IPS-20b (cell line): ENCODE results near the gene NR3C2.

ENCODE experiments used
- H3K27ac ChIP-seq: one replicate; pipeline ENCODE4 v1.5.1; 2013; ENCODE audit warnings: low read length
- H3K27me3 ChIP-seq: 2 replicates; pipeline ENCODE4 v1.6.1; 2013; ENCODE audit warnings: mild to moderate bottlenecking, low read length, inconsistent platforms; ENCODE audit not compliant: insufficient read depth
- H3K36me3 ChIP-seq: 2 replicates; pipeline ENCODE4 v1.6.1; 2013; ENCODE audit warnings: low read depth, mild to moderate bottlenecking, inconsistent platforms, low read length, moderate library complexity; ENCODE audit not compliant: insufficient read depth
- H3K4me1 ChIP-seq: 2 replicates; pipeline ENCODE4 v1.6.1; 2013; ENCODE audit warnings: mild to moderate bottlenecking, control low read depth, inconsistent platforms, low read length, moderate library complexity; ENCODE audit not compliant: insufficient read depth
- H3K4me3 ChIP-seq: 2 replicates; pipeline ENCODE4 v1.5.1; 2013; ENCODE audit warnings: mild to moderate bottlenecking, low read length, inconsistent platforms
- H3K9ac ChIP-seq: 2 replicates; pipeline ENCODE4 v1.6.1; 2013; ENCODE audit warnings: low read depth, mild to moderate bottlenecking, inconsistent platforms, low read length, moderate library complexity
- H3K9me3 ChIP-seq: 2 replicates; pipeline ENCODE4 v1.6.1; 2013; ENCODE audit warnings: mild to moderate bottlenecking, low read depth, low read length, inconsistent platforms; ENCODE audit not compliant: insufficient read depth

NR3C2 gene

GRCh38 chr4:148062301-148062950 lies 379.8 kb downstream of the NR3C2 start:
- H3K4me3 ChIP-seq: no peak overlapping the region
- no peaks in the 10 kb centered on the region for H3K9me3 ChIP-seq
- H3K4me1 ChIP-seq: peaks cover 15% of the 10 kb centered on the region; the same call in 1 of the 2 replicates
- H3K27ac ChIP-seq: no peak overlapping the region
- H3K9ac ChIP-seq: no peak overlapping the region
- H3K27me3 ChIP-seq: no peaks in the 10 kb centered on the region
- no peaks in the 10 kb centered on the region for H3K36me3 ChIP-seq

GRCh38 chr4:148061795-148062194 lies 380.4 kb downstream of the NR3C2 start:
- H3K9me3 ChIP-seq: no peaks in the 10 kb centered on the region
- H3K9ac ChIP-seq: no peak overlapping the region
- H3K4me1 ChIP-seq: peaks cover 15% of the 10 kb centered on the region; the same call in 1 of the 2 replicates
- H3K4me3 ChIP-seq: no peak overlapping the region
- no peak overlapping the region for H3K27ac ChIP-seq
- no peaks in the 10 kb centered on the region for H3K27me3 ChIP-seq
- no peaks in the 10 kb centered on the region for H3K36me3 ChIP-seq

- Histone ChIP-seq H3K9me3 (no peaks in the 10 kb centered on the region), H3K9ac (no peak overlapping the region), H3K4me3 (no peak overlapping the region), H3K4me1 (peaks cover 15% of the 10 kb centered on the region; the same call in 1 of the 2 replicates), H3K27ac (no peak overlapping the region), H3K36me3 (no peaks in the 10 kb centered on the region), H3K27me3 (no peaks in the 10 kb centered on the region)
These were observed 381.1 kb downstream of the NR3C2 start for GRCh38 chr4:148061141-148061481.

- no peak overlapping the region for H3K4me3 ChIP-seq
- peaks cover 15% of the 10 kb centered on the region; the same call in 1 of the 2 replicates for H3K4me1 ChIP-seq
- H3K9ac ChIP-seq: no peak overlapping the region
- H3K27ac ChIP-seq: no peak overlapping the region
- H3K36me3 ChIP-seq: no peaks in the 10 kb centered on the region
- no peaks in the 10 kb centered on the region for H3K27me3 ChIP-seq
- no peaks in the 10 kb centered on the region for H3K9me3 ChIP-seq
These were observed 381.7 kb downstream of the NR3C2 start for GRCh38 chr4:148060264-148061140.

DNA sequence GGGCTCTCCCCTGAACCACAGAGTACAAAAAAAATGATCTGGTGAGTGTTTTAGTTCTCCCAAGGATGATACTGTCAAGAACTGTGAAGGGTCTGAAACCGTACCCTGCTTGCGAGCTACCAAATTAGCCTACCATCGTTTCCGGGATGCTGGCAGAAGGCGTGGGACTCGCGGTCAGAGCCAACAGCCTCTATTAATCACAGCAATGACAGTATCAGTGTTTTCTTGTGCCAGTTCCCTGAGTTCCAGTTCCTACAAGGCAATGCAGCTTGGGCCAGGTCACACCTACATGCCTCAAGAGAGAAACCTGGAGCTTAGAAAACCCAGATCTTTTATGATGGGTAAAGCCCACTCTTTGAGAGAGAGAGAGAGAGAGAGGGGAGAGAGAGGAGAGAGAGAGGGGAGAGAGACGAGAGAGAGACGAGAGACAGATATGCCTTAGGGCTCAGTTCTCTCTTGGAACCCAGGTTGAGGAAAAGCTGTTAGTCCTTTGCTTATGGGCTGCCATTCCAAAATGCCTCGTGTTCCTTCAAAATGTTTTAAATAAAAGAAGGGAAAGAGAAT lies 382.5 kb downstream of the NR3C2 start:
- peaks cover 15% of the 10 kb centered on the region; the same call in 1 of the 2 replicates for H3K4me1 ChIP-seq
- H3K9ac ChIP-seq: no peak overlapping the region
- H3K27ac ChIP-seq: no peak overlapping the region
- H3K36me3 ChIP-seq: no peaks in the 10 kb centered on the region
- H3K4me3 ChIP-seq: no peak overlapping the region
- H3K27me3 ChIP-seq: no peaks in the 10 kb centered on the region
- no peaks in the 10 kb centered on the region for H3K9me3 ChIP-seq

DNA sequence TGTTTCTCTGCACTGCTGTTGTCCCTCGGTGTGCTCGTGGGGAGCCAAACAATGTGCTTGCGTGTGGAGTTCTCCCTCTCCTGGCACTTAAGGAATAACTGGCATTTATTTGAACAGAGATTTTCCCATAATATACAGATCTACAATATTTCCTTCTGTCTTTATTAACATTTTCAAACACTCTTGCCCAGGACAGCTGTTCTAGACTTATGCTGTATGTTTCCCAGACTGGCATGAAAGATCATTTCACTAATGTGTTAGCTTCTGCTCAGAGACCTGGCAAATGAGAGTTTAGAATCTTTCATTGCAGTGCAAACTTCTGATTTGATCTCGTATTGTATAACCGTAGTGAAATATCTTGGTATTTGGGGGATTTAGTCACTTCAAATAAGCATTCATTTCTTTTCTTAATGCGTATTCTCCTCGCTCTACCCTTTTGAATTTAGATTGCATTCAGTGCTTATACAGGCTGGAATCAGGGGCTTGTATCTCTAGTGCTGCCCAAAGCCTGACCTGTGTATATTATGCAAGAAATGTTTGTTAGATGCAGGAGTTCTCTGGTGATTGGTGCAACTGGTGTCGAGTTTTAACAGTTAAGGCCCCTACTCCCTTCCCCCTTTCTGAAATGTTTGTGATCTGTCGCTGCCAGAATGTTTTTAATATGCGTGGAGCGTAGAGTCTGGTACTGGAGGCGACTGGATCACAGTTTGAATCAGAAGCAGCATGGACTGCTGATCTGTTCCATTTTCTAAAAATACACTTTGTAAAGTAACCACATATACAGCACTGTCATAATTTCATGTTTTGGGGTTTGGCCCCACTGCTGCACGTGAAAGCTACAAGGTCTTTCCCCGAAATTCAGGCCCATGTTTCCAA lies 384.0 kb downstream of the NR3C2 start:
- H3K9ac ChIP-seq: no peak overlapping the region
- no peak overlapping the region for H3K27ac ChIP-seq
- no peaks in the 10 kb centered on the region for H3K27me3 ChIP-seq
- H3K9me3 ChIP-seq: no peaks in the 10 kb centered on the region
- H3K36me3 ChIP-seq: no peaks in the 10 kb centered on the region
- no peak overlapping the region for H3K4me3 ChIP-seq
- peaks cover 15% of the 10 kb centered on the region; the same call in 1 of the 2 replicates for H3K4me1 ChIP-seq

DNA sequence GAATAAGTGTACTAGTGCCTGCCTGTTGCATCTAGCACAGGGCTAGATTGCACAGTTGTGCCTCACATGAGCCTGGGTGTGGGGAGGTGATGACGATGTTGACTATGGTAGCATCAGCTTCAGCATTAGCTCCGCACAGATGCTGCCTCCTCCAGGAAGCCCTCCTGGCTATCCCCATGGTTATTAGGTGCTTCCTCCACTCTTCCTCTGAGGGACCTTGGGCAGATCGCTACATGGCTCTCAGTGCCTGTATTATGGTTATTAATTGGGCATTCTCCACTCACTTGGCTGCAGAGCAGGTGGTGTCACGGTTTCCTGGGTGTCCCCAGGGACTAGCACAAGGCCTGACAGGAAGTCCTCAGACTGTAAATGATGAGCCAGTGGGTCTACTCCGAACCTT lies 384.7 kb downstream of the NR3C2 start:
- H3K9me3 ChIP-seq: no peaks in the 10 kb centered on the region
- H3K27ac ChIP-seq: no peak overlapping the region
- no peak overlapping the region for H3K4me3 ChIP-seq
- H3K36me3 ChIP-seq: no peaks in the 10 kb centered on the region
- no peak overlapping the region for H3K9ac ChIP-seq
- no peaks in the 10 kb centered on the region for H3K27me3 ChIP-seq
- peaks cover 15% of the 10 kb centered on the region; the same call in 1 of the 2 replicates for H3K4me1 ChIP-seq

DNA sequence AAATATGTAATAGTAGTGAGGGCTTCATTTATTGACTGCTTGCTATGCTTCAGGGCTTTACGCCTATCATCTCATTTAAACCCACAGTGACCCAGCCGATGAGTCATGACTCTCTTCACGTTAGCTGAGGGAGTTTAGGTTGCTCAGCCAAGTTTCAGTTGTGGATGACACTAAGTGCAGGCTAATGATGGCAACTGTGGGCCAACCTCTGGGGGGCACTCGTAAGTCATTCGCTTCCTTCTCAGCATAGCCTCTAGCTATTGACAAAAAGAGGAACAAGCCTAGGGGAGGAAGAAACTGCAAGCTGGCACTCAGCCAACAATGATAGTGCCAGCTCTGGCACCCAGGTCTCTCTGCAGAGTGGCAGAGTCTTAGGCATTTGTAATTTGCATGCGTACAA lies 385.3 kb downstream of the NR3C2 start:
- no peaks in the 10 kb centered on the region for H3K9me3 ChIP-seq
- no peaks in the 10 kb centered on the region for H3K36me3 ChIP-seq
- no peak overlapping the region for H3K4me3 ChIP-seq
- no peak overlapping the region for H3K27ac ChIP-seq
- H3K4me1 ChIP-seq: peaks cover 15% of the 10 kb centered on the region; the same call in 1 of the 2 replicates
- no peak overlapping the region for H3K9ac ChIP-seq
- H3K27me3 ChIP-seq: no peaks in the 10 kb centered on the region

DNA sequence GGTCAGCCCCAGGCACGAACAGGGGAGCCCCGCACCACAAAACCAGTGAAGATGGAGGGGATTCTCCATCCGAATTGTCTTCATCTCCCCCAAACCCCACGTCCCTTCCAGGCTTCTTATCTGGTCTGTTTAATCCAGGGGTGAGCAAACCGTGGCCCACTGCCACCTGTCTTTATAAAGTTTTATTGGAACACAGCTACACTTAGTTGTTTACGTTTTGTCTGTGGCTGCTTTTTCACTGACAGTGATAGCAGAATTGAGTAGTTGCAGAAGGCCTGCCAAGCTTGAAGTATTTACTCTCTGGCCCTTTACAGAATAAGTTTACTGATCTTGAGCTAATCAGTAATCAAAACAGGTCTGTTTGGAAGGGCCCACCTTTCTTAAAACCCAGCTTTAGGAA lies 386.4 kb downstream of the NR3C2 start:
- H3K36me3 ChIP-seq: no peaks in the 10 kb centered on the region
- H3K27ac ChIP-seq: no peak overlapping the region
- no peaks in the 10 kb centered on the region for H3K27me3 ChIP-seq
- peaks cover 15% of the 10 kb centered on the region; the same call in 1 of the 2 replicates for H3K4me1 ChIP-seq
- no peak overlapping the region for H3K4me3 ChIP-seq
- H3K9ac ChIP-seq: no peak overlapping the region
- no peaks in the 10 kb centered on the region for H3K9me3 ChIP-seq

GRCh38 chr4:148054275-148054674 lies 387.9 kb downstream of the NR3C2 start:
- Histone ChIP-seq H3K27ac (no peak overlapping the region), H3K27me3 (no peaks in the 10 kb centered on the region), H3K9ac (no peak overlapping the region), H3K4me3 (no peak overlapping the region), H3K4me1 (peaks cover 11% of the 10 kb centered on the region; the same call in 1 of the 2 replicates), H3K36me3 (no peaks in the 10 kb centered on the region), H3K9me3 (no peaks in the 10 kb centered on the region)

GRCh38 chr4:148053298-148054003 lies 388.8 kb downstream of the NR3C2 start:
- H3K27ac ChIP-seq: no peak overlapping the region
- H3K36me3 ChIP-seq: no peaks in the 10 kb centered on the region
- 0 out of 2 replicates have a peak, but pooled peaks cover 4% of the 10 kb centered on the region for H3K4me1 ChIP-seq
- H3K9ac ChIP-seq: no peak overlapping the region
- H3K4me3 ChIP-seq: no peak overlapping the region
- no peaks in the 10 kb centered on the region for H3K27me3 ChIP-seq
- H3K9me3 ChIP-seq: no peaks in the 10 kb centered on the region
